GM12878 (cell line): ENCODE results near the gene ZNF445. TPM values are rescaled to one million over a fixed set of nuclear protein-coding genes. Genes with fewer than 3 reads are reported as not detected.

Experiments used
- ATAC-seq: fragments of 200-7000 bp; cut with Tn5 transposase; 3 replicates; pipeline ENCODE4 v1.9.1; 2020; ENCODE audit warnings: mild to moderate bottlenecking, moderate library complexity
- BruUV-seq: library from RNA; stranded (reverse); fragments of 400-500 nt; replicated peaks from 2 replicates; lab custom pipeline; 2021; lab: Mats Ljungman, UMichigan
- CTCF ChIA-PET: fragments of 300-600 bp; sonication (Branson Sonifier 250); formaldehyde crosslinking; extraction: SDS; loops from one replicate; lab custom pipeline; 2021; ENCODE audit warnings: inconsistent platforms; lab: Yijun Ruan, JAX
- POLR2A ChIA-PET: fragments of 350-600 bp; formaldehyde crosslinking; extraction: SDS; loops from one replicate; lab custom pipeline; 2021; ENCODE audit warnings: inconsistent platforms; lab: Charles Lee
- RAD21 ChIA-PET: fragments of 300-600 bp; sonication (Branson Sonifier 250); formaldehyde crosslinking; loops from one replicate; lab custom pipeline; 2023; ENCODE audit warnings: antibody characterized with exemption; ENCODE audit not compliant: unreplicated experiment; lab: Charles Lee
- SMC1A ChIA-PET: fragments of 300-600 bp; sonication (Branson Sonifier 250); formaldehyde crosslinking; loops from one replicate; lab custom pipeline; 2023; ENCODE audit not compliant: unreplicated experiment, uncharacterized antibody; lab: Charles Lee
- DNase-seq: peaks from one replicate; pipeline ENCODE4 v3.0.0-alpha.2; 2011; ENCODE audit warnings: low read depth, low spot score
- FAIRE-seq: peaks from 3 replicates; lab custom pipeline; 2011; peaks lifted over from hg19 to GRCh38; lab: Jason Lieb, UNC
- H2AFZ ChIP-seq: 2 replicates; pipeline ENCODE4 v1.6.0; 2011; ENCODE audit warnings: low read depth, low read length, control low read depth; ENCODE audit not compliant: control insufficient read depth
- H3K27ac ChIP-seq: 2 replicates; pipeline ENCODE4 v1.5.1; 2011; ENCODE audit warnings: control low read depth; ENCODE audit not compliant: control insufficient read depth, insufficient read depth
- H3K27me3 ChIP-seq, 2 experiments: replicated peaks in 1 of 2; 2 replicates each; pipeline versions ENCODE4 v1.6.0 to v1.6.1; 2011; ENCODE audit warnings: low read length in 1 of 2; ENCODE audit not compliant: control insufficient read depth in 2 of 2, insufficient read depth in 2 of 2
- H3K36me3 ChIP-seq, 2 experiments: 2 replicates each; pipeline ENCODE4 v1.5.1; 2011; ENCODE audit warnings: low read length in 1 of 2; ENCODE audit not compliant: control insufficient read depth in 2 of 2, insufficient read depth in 2 of 2
- H3K4me1 ChIP-seq: 2 replicates; pipeline ENCODE4 v1.6.1; 2011; ENCODE audit warnings: mild to moderate bottlenecking, low read length, moderate library complexity, mixed read lengths; ENCODE audit not compliant: control insufficient read depth, insufficient read depth
- H3K4me2 ChIP-seq: 2 replicates; pipeline ENCODE4 v1.6.0; 2011; ENCODE audit warnings: control low read depth; ENCODE audit not compliant: control insufficient read depth, insufficient read depth
- H3K4me3 ChIP-seq: fragments of 200-600 bp; sonication (generic); 2 replicates; pipeline ENCODE4 v1.5.1; 2016
- H3K79me2 ChIP-seq: 2 replicates; pipeline ENCODE4 v1.6.0; 2011; ENCODE audit warnings: low read length; ENCODE audit not compliant: control insufficient read depth, insufficient read depth
- H3K9ac ChIP-seq: 2 replicates; pipeline ENCODE4 v1.8.0; 2011; ENCODE audit warnings: low read length, control low read depth, mixed read lengths; ENCODE audit not compliant: control insufficient read depth, insufficient read depth
- H3K9me3 ChIP-seq: replicated peaks from 3 replicates; pipeline ENCODE4 v1.5.1; 2011; ENCODE audit warnings: mild to moderate bottlenecking, low read length; ENCODE audit not compliant: control insufficient read depth, insufficient read depth
- H4K20me1 ChIP-seq: 2 replicates; pipeline ENCODE4 v1.6.0; 2011; ENCODE audit not compliant: control insufficient read depth, insufficient read depth
- CHD4 ChIP-seq: fragments of 200-600 bp; sonication (generic); IDR thresholded peaks from 2 replicates; pipeline ENCODE4 v1.6.1; 2016; ENCODE audit warnings: mild to moderate bottlenecking
- GABPA ChIP-seq: IDR thresholded peaks from 2 replicates; pipeline ENCODE4 v1.6.1; 2014; ENCODE audit warnings: antibody characterized with exemption, low read depth, mild to moderate bottlenecking, inconsistent platforms
- IKZF1 ChIP-seq: fragments of 450-650 bp; conservative IDR thresholded peaks from 2 replicates; pipeline ENCODE4 v1.6.1; 2017; ENCODE audit warnings: antibody characterized with exemption, mild to moderate bottlenecking
- IKZF2 ChIP-seq, 2 experiments: fragments of 450-650 bp; IDR thresholded peaks; 2 replicates each; pipeline ENCODE4 v1.6.1; 2017; ENCODE audit warnings: mild to moderate bottlenecking in 2 of 2, moderate library complexity in 2 of 2
- IRF4 ChIP-seq: IDR thresholded peaks from 2 replicates; pipeline ENCODE4 v1.6.1; 2011; ENCODE audit warnings: low read depth, low read length
- JUND ChIP-seq: IDR thresholded peaks from 2 replicates; pipeline ENCODE4 v1.6.1; 2012; ENCODE audit warnings: low read depth, mild to moderate bottlenecking, low read length, improper control_type of control experiment, moderate library complexity
- KAT2A ChIP-seq: conservative IDR thresholded peaks from 2 replicates; pipeline ENCODE4 v1.6.1; 2011; ENCODE audit warnings: low read depth, low read length; ENCODE audit not compliant: control insufficient read depth
- LARP7 ChIP-seq: fragments of 450-650 bp; IDR thresholded peaks from 2 replicates; pipeline ENCODE4 v1.6.1; 2017; ENCODE audit warnings: mild to moderate bottlenecking
- MEF2B ChIP-seq: fragments of 450-650 bp; IDR thresholded peaks from 2 replicates; pipeline ENCODE4 v1.6.1; 2018; ENCODE audit warnings: mild to moderate bottlenecking, moderate library complexity; ENCODE audit not compliant: partially characterized antibody, poor library complexity, severe bottlenecking
- NFYA ChIP-seq: IDR thresholded peaks from 2 replicates; pipeline ENCODE4 v1.6.1; 2011; ENCODE audit warnings: low read depth, mild to moderate bottlenecking, low read length, improper control_type of control experiment, borderline replicate concordance
- NR2C1 ChIP-seq: fragments of 450-650 bp; IDR thresholded peaks from 2 replicates; pipeline ENCODE4 v1.6.1; 2017; ENCODE audit warnings: antibody characterized with exemption, mild to moderate bottlenecking, moderate library complexity
- POLR2AphosphoS5 ChIP-seq: IDR thresholded peaks from 2 replicates; pipeline ENCODE4 v1.6.1; 2011; ENCODE audit warnings: mild to moderate bottlenecking, low read length, inconsistent platforms
- RUNX3 ChIP-seq: IDR thresholded peaks from 2 replicates; pipeline ENCODE4 v1.6.1; 2012; ENCODE audit warnings: low read length, inconsistent platforms
- SP1 ChIP-seq: IDR thresholded peaks from one replicate; pipeline ENCODE4 v1.6.1; 2011; ENCODE audit warnings: low read depth, low read length
- TAF1 ChIP-seq: IDR thresholded peaks from 2 replicates; pipeline ENCODE4 v1.6.1; 2011; ENCODE audit warnings: mild to moderate bottlenecking, low read depth, low read length, borderline replicate concordance
- USF1 ChIP-seq: IDR thresholded peaks from 2 replicates; pipeline ENCODE4 v1.6.1; 2011; ENCODE audit warnings: borderline replicate concordance, low read depth, mild to moderate bottlenecking, moderate library complexity, mixed read lengths, low read length; ENCODE audit not compliant: insufficient read depth; ENCODE audit errors: extremely low read length
- YBX1 ChIP-seq: fragments of 450-650 bp; IDR thresholded peaks from 2 replicates; pipeline ENCODE4 v1.6.1; 2016; ENCODE audit warnings: antibody characterized with exemption
- ZNF207 ChIP-seq: fragments of 450-650 bp; IDR thresholded peaks from 2 replicates; pipeline ENCODE4 v1.6.1; 2014; ENCODE audit warnings: antibody characterized with exemption, mild to moderate bottlenecking, borderline replicate concordance
- ZNF24 ChIP-seq: fragments of 450-650 bp; IDR thresholded peaks from 2 replicates; pipeline ENCODE4 v1.6.1; 2017; ENCODE audit warnings: antibody characterized with exemption, mild to moderate bottlenecking
- ZNF274 ChIP-seq: IDR thresholded peaks from one replicate; pipeline ENCODE4 v1.8.0; 2011; ENCODE audit not compliant: insufficient read length, insufficient read depth
- WGBS: methylation state at CpG from one replicate; pipeline ENCODE4 v1.1.6; 2016; ENCODE audit warnings: low lambda C conversion rate; ENCODE audit not compliant: insufficient replicate concordance, insufficient coverage; ENCODE audit errors: missing lambda C conversion rate; 5-methylcytosine and 5-hydroxymethylcytosine counted together
- in situ Hi-C: fragments of 300-500 bp; cut with MboI; formaldehyde crosslinking; loops from 9 replicates; pipeline ENCODE4 v1.14.3; 2018; ENCODE audit warnings: mixed read lengths
- intact Hi-C: fragments of 100-400 bp; cut with micrococcal nuclease; formaldehyde crosslinking; loops from one replicate; pipeline ENCODE4 v1.14.2; 2022; ENCODE audit not compliant: unreplicated experiment
- polyA plus RNA-seq, 11 experiments: library from polyadenylated mRNA; depleted of rRNA in 4 of 11; unstranded in 6 of 11; stranded (reverse) in 5 of 11; fragments of >200 nt; fragmentation: Nextera tagmentation in 4 of 11; fragmentation: Illumina TruSeq in 1 of 11; extraction: Ambion mirVana in 4 of 11; extraction: Trizol in 1 of 11; gene quantifications; 1 replicate in 1 of 11; 2 replicates in 10 of 11; pipeline versions ENCODE4 v1.2.1 to v1.2.3, GENCODE V29; 2011 to 2016; ENCODE audit warnings: inconsistent platforms in 2 of 11, missing spikeins in 2 of 11, low read depth in 1 of 11
- total RNA-seq, 4 experiments: library from RNA; depleted of rRNA in 3 of 4; stranded (reverse); fragments of >200 nt in 3 of 4; fragmentation: Illumina TruSeq in 1 of 4; extraction: Trizol in 1 of 4; gene quantifications; 2 replicates each; pipeline versions ENCODE4 v1.2.1 to v1.2.3, GENCODE V29; 2013 to 2021
- TF ChIP-seq, protein P1 (sequence below), 3 experiments: IDR thresholded peaks in 2 of 3; conservative IDR thresholded peaks in 1 of 3; 2 replicates each; pipeline ENCODE4 v1.5.1; 2011; ENCODE audit warnings: low read depth in 3 of 3, low read length in 3 of 3, mild to moderate bottlenecking in 3 of 3, control low read depth in 2 of 3, moderate library complexity in 2 of 3, inconsistent platforms in 1 of 3, mixed read lengths in 1 of 3; ENCODE audit not compliant: control insufficient read depth in 2 of 3, insufficient read depth in 1 of 3; ENCODE audit errors: extremely low read depth in 1 of 3

The ZNF445 gene
- total and polyA plus RNA-seq, 10 of the 15 experiments (the other 5 are each of a cell fraction or from before 2014, with no cell fraction given): 0.80 to 14.4 (median 5.6) TPM

DNA sequence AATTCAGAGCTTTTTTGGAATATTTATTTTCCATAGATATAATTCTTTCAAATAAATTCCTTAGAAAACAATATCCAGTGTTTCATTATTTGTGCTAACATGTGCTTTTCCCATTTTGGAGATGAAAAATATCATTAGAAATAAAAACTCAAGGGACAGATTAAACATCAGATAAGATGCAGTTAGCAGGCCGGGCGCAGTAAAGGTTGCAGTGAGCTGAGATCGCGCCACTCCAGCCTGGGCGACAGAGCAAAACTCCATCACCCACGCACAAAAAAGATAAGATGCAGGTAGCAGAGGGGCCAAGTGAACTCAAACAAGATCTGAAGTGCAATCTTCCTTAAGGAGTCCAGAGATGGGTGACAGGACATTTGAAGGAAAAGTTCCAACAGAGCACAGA, 48.0 kb downstream of the ZNF445 start (continued):
- TF ChIP-seq USF1: no peak
- no peak for TF ChIP-seq IKZF2 (IDR thresholded peaks at IDR 0.05)
- TF ChIP-seq RUNX3: no peak

DNA sequence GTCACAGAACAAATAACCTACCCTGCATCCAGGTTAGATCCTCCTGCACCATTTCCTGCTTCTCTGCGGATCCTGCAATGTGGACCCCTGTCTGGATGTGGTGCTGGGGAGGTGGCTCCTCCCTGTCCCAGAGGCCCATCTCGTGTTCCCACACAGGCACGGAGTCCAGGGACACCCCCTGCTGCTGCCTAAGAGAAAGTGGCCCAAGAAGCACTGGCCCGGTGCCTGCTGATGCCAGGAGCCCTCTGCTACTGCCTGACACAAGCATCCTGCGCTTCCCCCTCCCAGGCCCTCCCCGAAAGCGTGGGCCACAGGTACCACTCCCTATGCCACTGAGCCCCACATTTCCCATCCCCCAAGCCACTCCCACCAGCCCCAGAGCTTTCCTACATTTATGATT, 48.6 kb downstream of the ZNF445 start:
- no peaks in the 10 kb centered on the region for H4K20me1 ChIP-seq
- TF ChIP-seq IKZF1 (no peak), NR2C1 (no peak), LARP7 (no peak), YBX1 (no peak), ZNF274 (no peak), CHD4 (no peak), IRF4 (no peak), TAF1 (no peak), ZNF207 (no peak), SP1 (no peak), POLR2AphosphoS5 (no peak), MEF2B (no peak), JUND (no peak), KAT2A (no peak), NFYA (no peak), GABPA (no peak), ZNF24 (no peak)
- TF ChIP-seq, protein P1, sequence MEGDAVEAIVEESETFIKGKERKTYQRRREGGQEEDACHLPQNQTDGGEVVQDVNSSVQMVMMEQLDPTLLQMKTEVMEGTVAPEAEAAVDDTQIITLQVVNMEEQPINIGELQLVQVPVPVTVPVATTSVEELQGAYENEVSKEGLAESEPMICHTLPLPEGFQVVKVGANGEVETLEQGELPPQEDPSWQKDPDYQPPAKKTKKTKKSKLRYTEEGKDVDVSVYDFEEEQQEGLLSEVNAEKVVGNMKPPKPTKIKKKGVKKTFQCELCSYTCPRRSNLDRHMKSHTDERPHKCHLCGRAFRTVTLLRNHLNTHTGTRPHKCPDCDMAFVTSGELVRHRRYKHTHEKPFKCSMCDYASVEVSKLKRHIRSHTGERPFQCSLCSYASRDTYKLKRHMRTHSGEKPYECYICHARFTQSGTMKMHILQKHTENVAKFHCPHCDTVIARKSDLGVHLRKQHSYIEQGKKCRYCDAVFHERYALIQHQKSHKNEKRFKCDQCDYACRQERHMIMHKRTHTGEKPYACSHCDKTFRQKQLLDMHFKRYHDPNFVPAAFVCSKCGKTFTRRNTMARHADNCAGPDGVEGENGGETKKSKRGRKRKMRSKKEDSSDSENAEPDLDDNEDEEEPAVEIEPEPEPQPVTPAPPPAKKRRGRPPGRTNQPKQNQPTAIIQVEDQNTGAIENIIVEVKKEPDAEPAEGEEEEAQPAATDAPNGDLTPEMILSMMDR (IDR thresholded peaks at IDR 0.05 in 2 of 3, conservative IDR thresholded peaks at IDR 0.05 in 1 of 3; ENCODE audit: control insufficient read depth in 2 of 3, extremely low read depth in 1 of 3, insufficient read depth in 1 of 3, low read depth in 3 of 3, low read length in 3 of 3): no peak
- no peak overlapping the region for H3K9ac ChIP-seq
- FAIRE-seq (no peak), ATAC-seq (no peak), DNase-seq (no peak)
- WGBS: 31% methylated on average over 4 of the region's 7 CpGs
- H3K79me2 ChIP-seq: no peaks in the 10 kb centered on the region
- no peak overlapping the region for H3K4me3 ChIP-seq
- H3K27ac ChIP-seq: no peak overlapping the region
- H3K4me2 ChIP-seq: no peak overlapping the region
- ChIA-PET CTCF (interaction anchor here (1.2 kb wide), 1 partner anchor 106 kb away, joined by 3 read pairs; no protein-coding TSS in a partner anchor), SMC1A (interaction anchor here (1.2 kb wide), 1 partner anchor 11 kb away, joined by 3 read pairs; no protein-coding TSS in a partner anchor), RAD21 (no interaction called here), POLR2A (no interaction called here)
- H2AFZ ChIP-seq: no peak overlapping the region
- intact Hi-C loops (no loop called here), in situ Hi-C loops (no loop called here)
- H3K27me3 ChIP-seq: no peaks in the 10 kb centered on the region
- no peaks in the 10 kb centered on the region for H3K36me3 ChIP-seq
- no peaks in the 10 kb centered on the region for H3K4me1 ChIP-seq
- no TSS peak for BruUV-seq
- no peaks in the 10 kb centered on the region for H3K9me3 ChIP-seq
